Inflammatory macrophage treated with lipopolysaccharide for 1 hour (primary cell): ENCODE data around the gene BOC.
A peak's percentile ranks its signal among the peaks of the same experiment; 100 is the strongest.

ENCODE experiments used
- DNase-seq, 2 donors: peaks; one replicate each; pipeline ENCODE4 v3.0.0-alpha.2; 2020 to 2022

BOC gene

DNA sequence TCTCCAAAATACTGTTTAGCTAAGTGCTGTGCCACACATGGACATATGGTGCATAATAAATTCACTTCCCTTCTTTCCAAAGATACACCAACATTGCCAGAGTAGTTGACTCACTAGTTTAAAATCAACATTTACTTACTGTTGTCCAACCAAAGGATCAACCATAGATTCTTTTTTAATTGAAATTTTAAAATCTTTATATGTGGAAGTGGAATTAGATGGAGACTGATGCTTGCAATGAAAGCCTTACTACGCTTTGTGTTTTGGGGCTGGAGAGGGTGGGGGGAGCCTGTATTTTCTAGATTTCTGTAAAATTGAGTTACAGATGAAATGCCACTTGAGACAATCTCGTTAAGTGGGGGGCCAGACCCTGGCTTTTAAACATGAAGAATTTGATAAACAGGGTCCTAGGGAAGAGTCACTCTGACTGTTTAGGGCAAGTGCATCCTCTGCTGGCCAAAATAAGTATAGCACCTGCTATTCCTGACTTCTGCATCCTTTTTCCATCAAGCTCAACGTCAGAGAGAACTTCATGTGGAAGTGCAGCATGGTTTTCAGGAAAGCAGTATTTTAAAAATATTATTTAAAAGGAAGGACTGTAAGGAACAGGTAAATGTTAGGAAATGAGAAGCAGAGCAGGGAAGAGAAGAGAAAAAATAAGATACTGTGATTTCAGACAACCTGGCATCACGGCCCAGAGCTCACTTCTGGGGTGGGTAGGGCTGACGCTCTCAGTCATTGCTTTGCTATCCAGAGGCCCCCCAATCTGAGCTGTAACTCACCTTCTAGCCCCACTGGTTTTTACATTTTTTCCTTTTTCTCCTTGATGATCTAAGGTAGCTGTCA is 76.7 kb downstream of the BOC start:
- DNase-seq = peak; percentile 29 to 91

DNA sequence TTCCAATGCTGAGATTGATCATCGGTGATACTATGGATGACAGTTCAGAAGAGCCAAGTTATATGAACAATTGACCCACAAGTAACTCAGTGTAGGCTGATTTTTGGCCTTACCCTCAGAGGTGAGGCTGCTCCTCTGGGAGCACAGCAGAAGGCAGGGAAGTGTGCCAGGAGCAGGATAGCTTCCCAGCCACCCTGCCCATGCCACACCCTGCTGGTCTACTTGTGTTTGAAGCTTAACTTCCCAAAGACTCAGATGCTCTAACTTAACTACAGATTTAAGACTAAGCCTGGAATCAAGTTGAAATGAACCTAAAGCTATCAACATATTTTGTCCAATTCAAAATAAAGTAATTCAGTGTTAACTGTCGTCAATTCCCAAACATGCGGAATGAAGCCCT is 77.5 kb downstream of the BOC start:
- no peak for DNase-seq

DNA sequence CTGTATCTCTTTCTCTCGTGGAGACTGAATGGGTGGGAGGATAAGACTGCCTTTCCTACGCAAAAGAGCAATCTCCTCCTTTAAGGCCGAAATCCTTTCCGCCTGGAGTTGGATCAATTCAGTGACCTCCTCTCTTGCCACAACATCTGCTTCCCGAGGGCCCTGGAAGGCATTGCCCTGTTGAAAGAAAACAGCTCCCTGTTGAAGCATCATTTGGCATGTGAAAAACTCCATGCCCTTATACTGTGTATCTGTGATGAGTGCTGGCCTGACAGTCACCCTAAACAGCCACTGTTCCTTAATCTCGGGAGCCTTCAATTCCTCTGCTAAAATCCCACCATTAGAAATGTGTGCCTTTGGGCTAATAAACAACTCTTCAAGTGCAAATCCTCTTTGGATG is 80.2 kb downstream of the BOC start:
- no peak for DNase-seq

- no peak for DNase-seq
Observed at GRCh38 chr3:113292933-113293332, 81.6 kb downstream of the BOC start.

DNA sequence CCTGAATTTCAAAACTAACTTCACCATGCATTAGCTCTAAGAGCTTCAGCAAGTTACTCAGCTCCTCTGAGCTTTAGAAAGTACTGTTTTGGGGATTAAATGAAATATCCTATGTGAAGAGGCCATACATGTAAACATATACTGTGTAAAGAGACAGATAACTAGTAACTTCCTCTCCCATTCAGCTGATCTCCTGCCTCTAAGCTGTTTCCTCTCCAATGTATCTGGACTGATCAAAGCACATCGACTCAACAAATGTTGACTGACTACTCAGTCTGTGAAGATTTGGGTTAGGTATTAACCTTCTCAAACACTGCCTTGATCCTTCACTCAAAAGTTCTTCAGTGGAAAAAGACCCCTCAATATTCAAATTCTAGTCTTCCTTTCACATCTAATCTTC is 82.0 kb downstream of the BOC start:
- no peak for DNase-seq

GRCh38 chr3:113295463-113295862 is 84.1 kb downstream of the BOC start:
- DNase-seq = no peak

DNA sequence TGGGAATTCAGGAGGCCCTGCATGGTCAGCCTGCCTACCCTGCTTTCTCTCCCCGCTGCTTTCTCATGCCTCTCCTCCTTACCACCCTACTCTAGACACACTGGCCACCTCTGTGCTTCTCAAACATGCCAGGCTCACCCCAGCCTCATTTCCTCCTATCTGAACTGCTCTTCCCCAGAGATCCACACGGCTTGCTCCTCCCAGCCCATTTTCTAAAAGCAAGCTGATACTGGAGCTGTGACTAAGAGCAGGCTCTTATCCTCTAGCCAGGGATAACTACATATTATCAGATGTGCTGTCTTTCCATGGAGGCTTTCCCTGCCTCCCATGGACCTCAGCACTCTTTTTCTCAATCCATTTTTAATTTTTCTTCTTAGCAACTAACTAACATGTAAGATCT is 85.9 kb downstream of the BOC start:
- DNase-seq = no peak

DNA sequence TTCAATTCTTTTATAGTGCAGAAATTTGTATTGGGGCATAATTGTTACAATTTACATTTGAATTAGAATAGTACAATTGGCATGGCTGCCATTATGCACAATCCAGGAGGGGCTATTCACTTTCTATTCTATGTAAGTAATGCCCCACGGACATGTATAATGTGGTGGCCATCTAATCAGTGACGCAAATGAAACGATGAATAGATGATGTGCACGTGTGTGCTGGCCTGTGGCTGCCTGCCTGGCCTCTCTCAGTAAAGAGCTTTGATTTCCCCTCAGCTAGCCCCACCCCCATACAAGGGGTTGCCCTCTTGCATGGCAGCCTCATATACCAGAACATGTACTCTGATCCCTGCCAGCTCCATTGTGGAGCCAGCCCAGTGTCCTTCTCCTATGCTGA is 86.5 kb downstream of the BOC start:
- no peak for DNase-seq

GRCh38 chr3:113300596-113300995 is 89.2 kb downstream of the BOC start:
- DNase-seq = no peak

DNA sequence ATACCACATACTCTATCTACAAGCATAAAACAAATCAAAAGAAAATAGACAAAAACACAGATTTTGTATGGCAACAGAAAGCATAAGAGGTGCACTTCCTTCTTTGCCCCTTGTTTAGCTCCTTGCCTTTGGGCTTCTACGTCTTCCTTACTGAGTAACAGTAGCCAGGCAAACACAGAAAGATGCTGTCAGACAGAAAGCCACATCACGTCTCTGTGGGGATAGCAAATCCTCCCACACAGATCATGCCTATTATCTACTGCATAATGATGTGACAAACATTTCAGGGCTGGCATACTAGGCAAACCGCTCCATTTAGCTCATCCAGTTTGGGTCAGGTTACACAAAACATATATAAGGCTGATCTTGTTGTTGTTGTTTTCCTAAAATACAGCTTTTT is 92.7 kb downstream of the BOC start:
- DNase-seq = no peak

DNA sequence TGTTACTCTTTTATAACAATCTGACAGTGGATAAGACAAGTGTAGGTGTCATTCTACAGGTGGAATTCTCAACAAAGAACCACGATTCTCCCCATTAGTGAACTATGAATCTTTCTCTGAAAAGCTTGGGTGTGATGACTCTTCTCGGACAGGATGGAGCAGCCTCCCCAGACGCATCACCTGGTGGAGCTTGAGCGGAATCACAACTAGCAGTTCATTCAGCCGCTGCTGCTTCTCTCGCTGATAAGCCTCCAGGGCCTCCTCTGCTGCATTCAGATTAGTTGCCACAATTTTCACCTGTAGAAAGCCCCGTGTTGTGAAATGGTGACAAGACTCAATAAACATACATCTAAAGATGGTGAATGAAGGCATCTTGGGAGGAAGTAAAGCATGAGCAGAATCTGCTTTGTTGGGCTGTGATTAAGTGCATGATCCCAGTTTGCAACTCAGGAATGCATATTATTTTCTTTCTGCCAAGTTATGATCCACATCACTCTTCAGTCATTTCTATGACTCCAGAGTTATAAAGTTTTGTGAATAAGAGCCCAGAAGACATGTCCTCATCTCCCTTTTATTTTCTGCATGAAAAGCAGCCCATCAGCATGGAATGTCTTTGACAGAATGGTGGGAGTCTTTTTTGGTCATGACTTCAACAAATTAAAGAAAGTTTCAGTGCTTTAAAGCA is 93.6 kb downstream of the BOC start:
- no peak for DNase-seq

GRCh38 chr3:113310960-113311359 is 99.6 kb downstream of the BOC start:
- DNase-seq = no peak

DNA sequence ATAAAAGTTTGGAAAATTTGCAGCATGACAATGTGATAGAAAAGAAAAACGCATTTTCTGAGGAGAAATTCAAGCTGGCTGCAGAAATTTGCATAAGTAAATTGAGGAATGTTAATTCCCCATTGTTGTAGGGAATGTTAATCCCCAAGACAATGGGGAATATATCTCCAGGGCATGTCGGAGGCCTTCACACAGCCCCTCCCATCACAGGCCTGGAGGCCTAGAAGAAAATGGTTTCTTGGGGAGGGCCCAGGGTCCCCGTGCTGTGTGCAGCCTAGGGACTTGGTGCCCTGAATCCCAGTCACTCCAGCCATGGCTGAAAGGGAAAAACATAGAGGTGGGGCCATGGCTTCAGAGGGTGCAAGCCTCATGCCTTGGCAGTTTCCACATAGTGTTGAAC is 101.1 kb downstream of the BOC start:
- no peak for DNase-seq

DNA sequence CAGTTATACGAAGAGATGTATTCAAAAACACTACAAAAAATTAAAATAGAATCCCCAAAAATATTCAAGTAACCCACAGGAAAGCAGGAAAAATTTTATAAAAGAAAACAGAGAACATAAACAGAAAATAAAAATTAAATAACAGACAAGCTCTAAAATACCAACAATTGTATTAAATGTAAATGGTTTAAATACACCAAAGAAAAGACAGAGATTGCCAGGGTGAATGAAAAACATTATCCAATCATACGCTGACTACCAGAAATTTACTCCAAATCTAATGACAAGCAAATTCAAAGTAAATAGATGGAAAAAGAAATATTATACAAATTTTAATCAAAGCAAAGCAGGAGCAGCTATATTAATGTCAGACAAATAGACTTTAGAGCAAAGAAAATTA is 103.6 kb downstream of the BOC start:
- no peak for DNase-seq

DNA sequence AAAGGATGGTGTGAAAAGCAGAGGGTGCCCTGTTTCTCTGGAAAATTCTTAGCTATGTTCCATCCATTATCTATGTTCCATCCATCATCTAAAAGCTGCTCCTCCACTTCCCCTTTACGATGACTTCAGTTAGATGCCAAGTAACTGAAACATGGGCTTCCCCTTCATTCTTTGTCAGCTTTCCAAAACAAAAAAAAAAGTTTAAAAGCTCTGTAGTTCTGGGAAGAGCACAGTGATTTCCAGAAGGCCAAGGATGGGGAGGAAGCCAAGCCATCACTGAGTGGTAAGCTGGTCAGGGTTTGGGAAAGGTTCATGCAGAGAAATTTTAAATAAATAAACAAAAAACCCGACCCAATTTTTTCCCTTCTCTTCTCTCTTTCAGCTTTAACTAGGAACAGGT is 118.4 kb downstream of the BOC start:
- no peak for DNase-seq

DNA sequence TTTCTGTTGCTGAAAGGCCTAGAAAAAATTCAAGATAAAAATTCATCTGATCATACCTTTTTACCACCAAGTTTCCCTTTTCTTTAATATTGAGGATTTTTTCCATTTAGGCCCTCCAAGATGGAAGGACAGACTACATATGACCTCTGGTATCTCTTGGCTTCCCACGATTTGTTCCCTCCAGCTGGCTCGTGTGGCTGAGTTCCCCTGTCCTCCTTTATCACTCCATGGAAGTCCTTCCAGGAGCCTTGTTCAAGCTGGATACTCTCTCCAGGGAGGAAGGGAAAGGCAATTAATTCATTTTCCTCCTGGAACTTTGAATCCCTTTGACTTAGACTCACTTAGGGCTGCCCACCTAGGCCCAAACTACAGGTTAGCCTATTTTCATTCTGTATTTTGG is 119.4 kb downstream of the BOC start:
- DNase-seq = no peak

GRCh38 chr3:113331187-113331586 is 119.8 kb downstream of the BOC start:
- DNase-seq = no peak
